Vagina (tissue), 2 donors: Measurements from ENCODE around the gene CSNK1G3. TPM values are rescaled to one million over a fixed set of nuclear protein-coding genes. Genes with fewer than 3 reads are reported as not detected.

Experiments used
- DNase-seq, 2 donors: peaks; one replicate each; pipeline ENCODE4 v3.0.0-alpha.2; 2017; ENCODE audit errors: extremely low spot score in 2 of 2
- H3K27ac ChIP-seq: fragments of 200-600 bp; sonication (generic); one replicate; pipeline ENCODE4 v1.5.1; 2019
- H3K27me3 ChIP-seq: fragments of 200-600 bp; sonication (generic); one replicate; pipeline ENCODE4 v1.5.1; 2019
- H3K36me3 ChIP-seq, 2 donors: fragments of 200-600 bp; sonication (generic); one replicate each; pipeline ENCODE4 v1.5.1; 2017 to 2019
- H3K4me1 ChIP-seq: fragments of 200-600 bp; sonication (generic); one replicate; pipeline ENCODE4 v1.5.1; 2019
- H3K4me3 ChIP-seq, 2 donors: fragments of 200-600 bp; sonication (generic); 1 replicate in 1 of 2; 2 replicates in 1 of 2; pipeline ENCODE4 v1.5.1; 2016 to 2019
- H3K9me3 ChIP-seq: fragments of 200-600 bp; sonication (generic); one replicate; pipeline ENCODE4 v1.5.1; 2019
- POLR2A ChIP-seq, 2 donors: fragments of 450-650 bp; IDR thresholded peaks; one replicate each; pipeline ENCODE4 v1.6.1; 2017; ENCODE audit warnings: antibody characterized with exemption in 2 of 2, mild to moderate bottlenecking in 2 of 2, moderate library complexity in 2 of 2
- POLR2AphosphoS5 ChIP-seq, 2 donors: sonication (generic); formaldehyde crosslinking; IDR thresholded peaks; one replicate each; pipeline ENCODE4 v1.9.0; 2017; ENCODE audit warnings: antibody characterized with exemption in 2 of 2, mild to moderate bottlenecking in 2 of 2, low read depth in 1 of 2; ENCODE audit not compliant: insufficient read depth in 1 of 2
- intact Hi-C: fragments of 100-400 bp; cut with DNase I; formaldehyde crosslinking; loops from one replicate; pipeline ENCODE4 v1.15.1; 2023
- total RNA-seq: library from RNA; depleted of rRNA; stranded (reverse); fragments of >200 nt; gene quantifications from one replicate; pipeline ENCODE4 v1.2.3, GENCODE V29; 2016
- TF ChIP-seq, protein P1 (sequence below), 3 experiments: fragments of 450-650 bp in 2 of 3; fragments of 200-600 bp in 1 of 3; sonication (generic) in 1 of 3; IDR thresholded peaks; one replicate each; pipeline ENCODE4 v1.5.1; 2017 to 2019; ENCODE audit warnings: antibody characterized with exemption in 3 of 3, mild to moderate bottlenecking in 2 of 3, moderate library complexity in 2 of 3

The CSNK1G3 gene
- total RNA-seq, 1 donor from 2014 or later, result 34.4 TPM

DNA sequence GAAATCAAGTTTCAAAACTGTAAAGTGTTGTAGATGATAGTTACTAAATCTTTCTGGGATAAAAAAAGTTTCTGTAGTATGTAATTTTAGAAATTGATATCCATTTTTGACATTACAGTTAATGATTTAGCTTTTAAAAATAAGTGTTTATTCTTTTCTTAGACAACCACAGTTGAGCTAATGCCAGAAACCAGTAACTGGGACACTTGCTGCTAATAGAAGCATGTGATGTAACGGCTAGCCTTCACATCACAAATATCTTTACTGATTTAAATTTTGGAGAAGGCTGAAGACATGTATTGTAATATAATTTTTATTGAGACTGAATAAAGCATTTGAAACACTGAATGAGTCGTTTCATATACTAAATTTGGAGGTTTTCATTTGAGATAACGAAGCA is 18.8 kb downstream of the CSNK1G3 start:
- no peaks in the 10 kb centered on the region for H3K27me3 ChIP-seq
- DNase-seq, result no peak
- TF ChIP-seq POLR2AphosphoS5 (IDR thresholded peaks at IDR 0.05; ENCODE audit: insufficient read depth in 1 of 2, low read depth in 1 of 2), result no peak
- TF ChIP-seq POLR2A (IDR thresholded peaks at IDR 0.05), result no peak
- TF ChIP-seq, protein P1, sequence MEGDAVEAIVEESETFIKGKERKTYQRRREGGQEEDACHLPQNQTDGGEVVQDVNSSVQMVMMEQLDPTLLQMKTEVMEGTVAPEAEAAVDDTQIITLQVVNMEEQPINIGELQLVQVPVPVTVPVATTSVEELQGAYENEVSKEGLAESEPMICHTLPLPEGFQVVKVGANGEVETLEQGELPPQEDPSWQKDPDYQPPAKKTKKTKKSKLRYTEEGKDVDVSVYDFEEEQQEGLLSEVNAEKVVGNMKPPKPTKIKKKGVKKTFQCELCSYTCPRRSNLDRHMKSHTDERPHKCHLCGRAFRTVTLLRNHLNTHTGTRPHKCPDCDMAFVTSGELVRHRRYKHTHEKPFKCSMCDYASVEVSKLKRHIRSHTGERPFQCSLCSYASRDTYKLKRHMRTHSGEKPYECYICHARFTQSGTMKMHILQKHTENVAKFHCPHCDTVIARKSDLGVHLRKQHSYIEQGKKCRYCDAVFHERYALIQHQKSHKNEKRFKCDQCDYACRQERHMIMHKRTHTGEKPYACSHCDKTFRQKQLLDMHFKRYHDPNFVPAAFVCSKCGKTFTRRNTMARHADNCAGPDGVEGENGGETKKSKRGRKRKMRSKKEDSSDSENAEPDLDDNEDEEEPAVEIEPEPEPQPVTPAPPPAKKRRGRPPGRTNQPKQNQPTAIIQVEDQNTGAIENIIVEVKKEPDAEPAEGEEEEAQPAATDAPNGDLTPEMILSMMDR (IDR thresholded peaks at IDR 0.05), result no peak
- no peaks in the 10 kb centered on the region for H3K9me3 ChIP-seq
- H3K27ac ChIP-seq, result no peak overlapping the region
- intact Hi-C loops, result no loop called here
- no peak overlapping the region for H3K4me3 ChIP-seq
- H3K4me1 ChIP-seq, result peaks cover 20% of the 10 kb centered on the region
- no peaks in the 10 kb centered on the region for H3K36me3 ChIP-seq

GRCh38 chr5:123535648-123536047 is 23.7 kb downstream of the CSNK1G3 start:
- H3K36me3 ChIP-seq, result no peaks in the 10 kb centered on the region
- DNase-seq, result no peak
- no peaks in the 10 kb centered on the region for H3K27me3 ChIP-seq
- no peak overlapping the region for H3K27ac ChIP-seq
- no peak overlapping the region for H3K4me3 ChIP-seq
- TF ChIP-seq POLR2A (IDR thresholded peaks at IDR 0.05), result no peak
- TF ChIP-seq, protein P1 (IDR thresholded peaks at IDR 0.05), result no peak
- no peak for TF ChIP-seq POLR2AphosphoS5 (IDR thresholded peaks at IDR 0.05; ENCODE audit: insufficient read depth in 1 of 2, low read depth in 1 of 2)
- no peaks in the 10 kb centered on the region for H3K9me3 ChIP-seq
- H3K4me1 ChIP-seq, result peaks cover 7% of the 10 kb centered on the region
- intact Hi-C loops, result no loop called here

DNA sequence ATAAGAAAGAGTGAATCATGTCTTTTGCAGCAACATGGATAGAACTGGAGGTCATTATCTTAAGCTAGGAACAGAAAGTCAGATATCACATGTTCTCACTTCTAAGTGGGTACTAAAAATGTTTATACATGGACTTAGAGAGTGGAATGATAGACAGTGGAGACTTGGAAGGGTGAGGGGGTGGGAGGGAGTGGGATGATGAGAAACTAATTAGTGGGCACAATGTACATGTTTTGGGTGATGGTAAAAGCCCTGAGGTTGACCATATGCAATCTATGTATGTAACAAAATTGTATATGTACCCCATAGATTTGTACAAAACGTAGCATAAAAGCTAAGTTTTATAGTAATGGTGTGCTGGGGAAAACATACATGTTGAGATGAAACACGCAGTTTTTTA is 25.3 kb downstream of the CSNK1G3 start:
- no peaks in the 10 kb centered on the region for H3K36me3 ChIP-seq
- H3K9me3 ChIP-seq, result no peaks in the 10 kb centered on the region
- no peak overlapping the region for H3K27ac ChIP-seq
- H3K27me3 ChIP-seq, result no peaks in the 10 kb centered on the region
- TF ChIP-seq POLR2A (IDR thresholded peaks at IDR 0.05) (no peak), POLR2AphosphoS5 (IDR thresholded peaks at IDR 0.05; ENCODE audit: insufficient read depth in 1 of 2, low read depth in 1 of 2) (no peak)
- TF ChIP-seq, protein P1 (IDR thresholded peaks at IDR 0.05), result no peak
- intact Hi-C loops, result no loop called here
- no peak overlapping the region for H3K4me3 ChIP-seq
- DNase-seq, result no peak
- no peaks in the 10 kb centered on the region for H3K4me1 ChIP-seq

- Histone ChIP-seq H3K9me3 (no peaks in the 10 kb centered on the region), H3K36me3 (no peaks in the 10 kb centered on the region), H3K27me3 (no peaks in the 10 kb centered on the region), H3K27ac (no peak overlapping the region), H3K4me3 (no peak overlapping the region), H3K4me1 (no peaks in the 10 kb centered on the region)
- DNase-seq, result no peak
- intact Hi-C loops, result no loop called here
- TF ChIP-seq, protein P1 (IDR thresholded peaks at IDR 0.05), result no peak
- TF ChIP-seq POLR2AphosphoS5 (IDR thresholded peaks at IDR 0.05; ENCODE audit: insufficient read depth in 1 of 2, low read depth in 1 of 2), result no peak
- no peak for TF ChIP-seq POLR2A (IDR thresholded peaks at IDR 0.05)
Observed at GRCh38 chr5:123537845-123538244, 25.9 kb downstream of the CSNK1G3 start.

- Histone ChIP-seq H3K27ac (no peak overlapping the region), H3K27me3 (no peaks in the 10 kb centered on the region), H3K9me3 (no peaks in the 10 kb centered on the region), H3K4me3 (no peak overlapping the region), H3K36me3 (no peaks in the 10 kb centered on the region), H3K4me1 (peaks cover 6% of the 10 kb centered on the region)
- intact Hi-C loops, result no loop called here
- no peak for DNase-seq
- TF ChIP-seq, protein P1 (IDR thresholded peaks at IDR 0.05), result no peak
- TF ChIP-seq POLR2AphosphoS5 (IDR thresholded peaks at IDR 0.05; ENCODE audit: insufficient read depth in 1 of 2, low read depth in 1 of 2) (no peak), POLR2A (IDR thresholded peaks at IDR 0.05) (no peak)
Observed at GRCh38 chr5:123538670-123539459, 26.9 kb downstream of the CSNK1G3 start.
